HCT116 (cell line): ENCODE data around the gene KSR1. TPM values are rescaled to one million over a fixed set of nuclear protein-coding genes. Genes with fewer than 3 reads are reported as not detected.

Source experiments
- ATAC-seq: fragments of 200-7000 bp; cut with Tn5 transposase; 2 replicates; pipeline ENCODE4 v1.9.1; 2020; ENCODE audit warnings: mild to moderate bottlenecking, moderate library complexity
- BruUV-seq: library from RNA; stranded (reverse); fragments of 400-500 nt; replicated peaks from 2 replicates; lab custom pipeline; 2021; lab: Mats Ljungman, UMichigan
- CTCF ChIA-PET: fragments of 300-600 bp; sonication (Branson Sonifier 250); formaldehyde crosslinking; loops from one replicate; lab custom pipeline; 2021; ENCODE audit warnings: antibody characterized with exemption; lab: Charles Lee
- POLR2A ChIA-PET: fragments of 300-600, 350-600 bp; sonication (Branson Sonifier 250); formaldehyde crosslinking; loops from one replicate; lab custom pipeline; 2021; ENCODE audit warnings: antibody characterized with exemption; lab: Charles Lee
- RAD21 ChIA-PET, 2 experiments: fragments of 300-600 bp; sonication (Branson Sonifier 250); formaldehyde crosslinking; loops; one replicate each; lab custom pipeline; 2023; ENCODE audit warnings: low total read pairs in 2 of 2; ENCODE audit not compliant: uncharacterized antibody in 2 of 2, unreplicated experiment in 2 of 2, low non-redundant PET in 1 of 2; lab: Charles Lee
- DNase-seq: peaks from one replicate; pipeline ENCODE4 v3.0.0-alpha.2; 2010; ENCODE audit warnings: low read depth, low spot score
- H2AFZ ChIP-seq: fragments of 200-600 bp; shearing (Covaris generic), sonication (generic); 2 replicates; pipeline ENCODE4 v1.6.1; 2017; ENCODE audit warnings: low read depth, mixed run types, mixed read lengths, antibody characterized with exemption, low read length; ENCODE audit not compliant: poor library complexity, severe bottlenecking
- H3K27ac ChIP-seq: 2 replicates; pipeline ENCODE4 v1.5.1; 2012; ENCODE audit warnings: low read depth, low read length
- H3K27me3 ChIP-seq: fragments of 200-600 bp; sonication (generic); 2 replicates; pipeline ENCODE4 v1.6.1; 2016; ENCODE audit warnings: mixed run types, low read length, mixed read lengths; ENCODE audit not compliant: insufficient read depth
- H3K36me3 ChIP-seq, 2 experiments: fragments of 200-500 bp in 1 of 2; fragments of 200-600 bp in 1 of 2; sonication (Bioruptor generic) in 1 of 2; sonication (generic) in 1 of 2; 2 replicates each; pipeline versions ENCODE4 v1.5.1 to v1.6.1; 2014 to 2016; ENCODE audit warnings: low read length in 2 of 2, inconsistent platforms in 1 of 2, mixed read lengths in 1 of 2, mixed run types in 1 of 2; ENCODE audit not compliant: insufficient read depth in 2 of 2, control insufficient read depth in 1 of 2
- H3K4me1 ChIP-seq, 2 experiments: fragments of 200-600 bp in 1 of 2; sonication (generic) in 1 of 2; 2 replicates each; pipeline versions ENCODE4 v1.5.1 to v1.6.1; 2012 to 2017; ENCODE audit warnings: low read length in 2 of 2, inconsistent platforms in 1 of 2, mild to moderate bottlenecking in 1 of 2, mixed read lengths in 1 of 2, mixed run types in 1 of 2, moderate library complexity in 1 of 2; ENCODE audit not compliant: insufficient read depth in 2 of 2, control insufficient read depth in 1 of 2
- H3K4me2 ChIP-seq: fragments of 200-600 bp; sonication (generic); 2 replicates; pipeline ENCODE4 v1.6.1; 2017; ENCODE audit warnings: mixed run types, low read length, mixed read lengths
- H3K4me3 ChIP-seq, 2 experiments: fragments of 200-600 bp in 1 of 2; sonication (generic) in 1 of 2; replicated peaks in 1 of 2; 2 replicates each; pipeline ENCODE4 v1.5.1; 2011 to 2016; ENCODE audit warnings: low read length in 2 of 2, control low read depth in 1 of 2, low read depth in 1 of 2, mild to moderate bottlenecking in 1 of 2, mixed read lengths in 1 of 2, mixed run types in 1 of 2
- H3K79me2 ChIP-seq: fragments of 200-600 bp; sonication (generic); 2 replicates; pipeline ENCODE4 v1.6.1; 2017; ENCODE audit warnings: mild to moderate bottlenecking, mixed run types, low read length, moderate library complexity, mixed read lengths; ENCODE audit not compliant: insufficient read depth
- H3K9ac ChIP-seq: fragments of 200-600 bp; sonication (generic); 2 replicates; pipeline ENCODE4 v1.6.1; 2016; ENCODE audit warnings: low read length, mixed read lengths
- H3K9me2 ChIP-seq: fragments of 200-600 bp; sonication (generic), shearing (Covaris generic); 2 replicates; pipeline ENCODE4 v1.6.1; 2017; ENCODE audit warnings: mixed run types, mild to moderate bottlenecking, moderate library complexity; ENCODE audit not compliant: insufficient read depth
- H3K9me3 ChIP-seq, 2 experiments: fragments of 200-500 bp in 1 of 2; fragments of 200-600 bp in 1 of 2; sonication (Bioruptor generic) in 1 of 2; sonication (generic) in 1 of 2; 2 replicates each; pipeline ENCODE4 v1.6.1; 2014 to 2017; ENCODE audit warnings: low read length in 2 of 2, mixed read lengths in 2 of 2, inconsistent platforms in 1 of 2, low read depth in 1 of 2, mild to moderate bottlenecking in 1 of 2, mixed run types in 1 of 2, moderate library complexity in 1 of 2; ENCODE audit not compliant: control insufficient read depth in 1 of 2, insufficient read depth in 1 of 2
- H4K20me1 ChIP-seq: fragments of 200-600 bp; sonication (generic), shearing (Covaris generic); 2 replicates; pipeline ENCODE4 v1.6.1; 2017; ENCODE audit warnings: mixed run types, mild to moderate bottlenecking, moderate library complexity; ENCODE audit not compliant: insufficient read depth
- ATF3 ChIP-seq: IDR thresholded peaks from 2 replicates; pipeline ENCODE4 v1.6.1; 2012
- EGR1 ChIP-seq: IDR thresholded peaks from 2 replicates; pipeline ENCODE4 v1.6.1; 2012; ENCODE audit warnings: low read depth
- ELF1 ChIP-seq: IDR thresholded peaks from 2 replicates; pipeline ENCODE4 v1.6.1; 2012; ENCODE audit warnings: low read depth, borderline replicate concordance
- FOSL1 ChIP-seq: IDR thresholded peaks from 2 replicates; pipeline ENCODE4 v1.6.1; 2012; ENCODE audit warnings: low read depth
- MAX ChIP-seq: IDR thresholded peaks from 2 replicates; pipeline ENCODE4 v1.6.1; 2012
- POLR2AphosphoS5 ChIP-seq: IDR thresholded peaks from 2 replicates; pipeline ENCODE4 v1.6.1; 2011; ENCODE audit warnings: mild to moderate bottlenecking, low read depth, low read length, moderate library complexity
- RAD21 ChIP-seq: IDR thresholded peaks from 2 replicates; pipeline ENCODE4 v1.6.1; 2012; ENCODE audit warnings: low read depth, mild to moderate bottlenecking
- REST ChIP-seq: IDR thresholded peaks from 2 replicates; pipeline ENCODE4 v1.6.1; 2012; ENCODE audit warnings: low read depth
- SP1 ChIP-seq: IDR thresholded peaks from 2 replicates; pipeline ENCODE4 v1.6.1; 2012; ENCODE audit warnings: low read depth
- TCF7L2 ChIP-seq: IDR thresholded peaks from 2 replicates; pipeline ENCODE4 v1.7.0; 2011; ENCODE audit warnings: borderline replicate concordance, inconsistent platforms; ENCODE audit not compliant: insufficient read depth, insufficient read length; ENCODE audit errors: extremely low read depth
- YY1 ChIP-seq: IDR thresholded peaks from 2 replicates; pipeline ENCODE4 v1.6.1; 2011; ENCODE audit warnings: low read length, low read depth, moderate library complexity, mild to moderate bottlenecking; ENCODE audit not compliant: insufficient replicate concordance; ENCODE audit errors: extremely low read depth
- intact Hi-C: fragments of 100-400 bp; cut with micrococcal nuclease; formaldehyde crosslinking; loops from 2 replicates; pipeline ENCODE4 v1.10.0; 2022
- total RNA-seq: library from RNA; stranded (reverse); gene quantifications from one replicate; pipeline ENCODE4 v1.2.1, GENCODE V29; 2021; ENCODE audit not compliant: unreplicated experiment

KSR1 gene
- total RNA-seq, 1 experiment from 2014 or later: 16.5 TPM

GRCh38 chr17:27538156-27538955 lies 82.1 kb downstream of the KSR1 start:
- BruUV-seq: no TSS peak
- Histone ChIP-seq H3K9me3 (no peaks in the 10 kb centered on the region), H4K20me1 (no peaks in the 10 kb centered on the region), H3K9me2 (no peaks in the 10 kb centered on the region), H2AFZ (no peak overlapping the region), H3K79me2 (no peaks in the 10 kb centered on the region), H3K4me1 (peaks cover 4 to 21% of the 10 kb centered on the region in 2 experiments; a peak in 2 of 4 replicates), H3K27ac (no peak overlapping the region), H3K27me3 (no peaks in the 10 kb centered on the region), H3K9ac (no peak overlapping the region), H3K36me3 (no peaks in the 10 kb centered on the region), H3K4me3 (no peak overlapping the region), H3K4me2 (no peak overlapping the region)
- TF ChIP-seq POLR2AphosphoS5 (no peak), EGR1 (no peak), ATF3 (no peak), RAD21 (no peak), ELF1 (no peak), SP1 (no peak), REST (no peak), FOSL1 (no peak), TCF7L2 (no peak), YY1 (no peak), MAX (no peak)
- RAD21 ChIA-PET: no interaction called here
- CTCF ChIA-PET: no interaction called here
- no peak for ATAC-seq
- POLR2A ChIA-PET: no interaction called here
- no peak for DNase-seq
- intact Hi-C loops: no loop called here
